Posterior cingulate gyrus (tissue), 11 donors: Measurements from ENCODE around the gene TPST2.

Experiments used
- DNase-seq, 10 donors: peaks; one replicate each; pipeline versions ENCODE4 v3.0.0 to v3.0.0-alpha.2; 2020 to 2021; ENCODE audit warnings: mixed read lengths in 3 of 10
- intact Hi-C: fragments of 100-400 bp; cut with DNase I; formaldehyde crosslinking; loops from one replicate; pipeline ENCODE4 v1.15.1; 2023

TPST2 gene

DNA sequence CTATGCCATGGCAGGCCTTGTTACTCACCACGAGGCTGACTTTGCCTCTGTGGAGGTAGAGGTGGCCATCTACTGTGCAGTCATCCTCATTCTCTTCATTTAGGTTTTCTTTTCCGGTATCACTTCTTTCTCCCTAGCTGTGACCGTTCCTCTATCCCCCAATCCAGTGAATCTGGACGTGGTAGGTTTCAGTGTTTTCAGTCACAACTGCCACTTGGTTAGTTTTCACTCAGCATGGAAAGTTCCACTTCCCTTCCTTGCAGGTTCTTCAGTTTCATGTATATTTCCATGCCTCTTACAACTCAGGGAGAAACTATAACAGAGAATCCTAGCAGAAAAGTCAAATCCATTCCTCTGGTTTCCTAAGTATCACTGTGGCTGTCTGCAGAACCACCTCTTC is 108.2 kb downstream of the TPST2 start:
- DNase-seq = no peak
- intact Hi-C loops = loop anchor here (2.0 kb wide), 1 partner anchor 31 kb away; the partner anchor contains the start of gene TFIP11

DNA sequence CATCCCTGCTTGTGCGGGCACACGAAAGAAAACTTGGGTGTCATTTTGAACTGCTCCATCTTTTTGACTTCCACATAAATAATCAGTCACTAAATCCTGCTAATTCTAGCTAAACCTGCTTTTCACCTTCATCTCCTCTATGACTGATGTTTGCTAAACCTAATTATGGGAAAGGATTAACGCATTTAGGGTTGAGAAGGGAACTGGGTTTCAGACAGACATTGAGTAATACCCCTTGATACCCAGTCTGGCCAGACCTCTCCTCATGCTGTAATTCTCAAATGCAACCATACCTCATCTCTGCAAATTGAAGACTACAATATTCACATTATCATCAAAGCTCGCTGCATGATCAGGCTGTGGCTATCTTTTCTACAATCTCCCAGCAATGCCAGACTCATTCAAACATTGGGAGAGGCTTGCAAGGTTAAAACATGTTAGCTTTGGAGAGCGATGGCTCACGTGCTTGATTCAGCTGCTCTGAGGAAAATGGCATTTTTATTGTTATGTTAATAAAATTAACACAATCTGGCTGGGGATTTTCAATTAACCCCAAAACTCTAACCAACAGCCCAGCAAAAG is 108.7 kb downstream of the TPST2 start:
- DNase-seq = no peak
- intact Hi-C loops = no loop called here

DNA sequence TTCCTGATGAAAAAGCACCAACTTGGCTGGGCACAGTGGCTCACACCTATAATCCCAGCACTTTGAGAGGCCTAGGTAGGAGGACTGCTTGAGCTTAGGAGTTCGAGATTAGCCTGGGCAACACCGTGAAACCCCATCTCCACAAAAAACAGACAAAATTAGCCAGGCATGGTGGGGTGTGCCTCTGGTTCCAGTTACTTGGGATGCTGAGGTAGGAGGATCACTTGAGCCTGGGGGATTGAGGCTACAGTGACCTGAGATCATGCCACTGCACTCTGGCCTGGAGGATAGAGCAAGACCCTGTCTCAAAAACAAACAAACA is 109.4 kb downstream of the TPST2 start:
- no peak for DNase-seq
- intact Hi-C loops = no loop called here

DNA sequence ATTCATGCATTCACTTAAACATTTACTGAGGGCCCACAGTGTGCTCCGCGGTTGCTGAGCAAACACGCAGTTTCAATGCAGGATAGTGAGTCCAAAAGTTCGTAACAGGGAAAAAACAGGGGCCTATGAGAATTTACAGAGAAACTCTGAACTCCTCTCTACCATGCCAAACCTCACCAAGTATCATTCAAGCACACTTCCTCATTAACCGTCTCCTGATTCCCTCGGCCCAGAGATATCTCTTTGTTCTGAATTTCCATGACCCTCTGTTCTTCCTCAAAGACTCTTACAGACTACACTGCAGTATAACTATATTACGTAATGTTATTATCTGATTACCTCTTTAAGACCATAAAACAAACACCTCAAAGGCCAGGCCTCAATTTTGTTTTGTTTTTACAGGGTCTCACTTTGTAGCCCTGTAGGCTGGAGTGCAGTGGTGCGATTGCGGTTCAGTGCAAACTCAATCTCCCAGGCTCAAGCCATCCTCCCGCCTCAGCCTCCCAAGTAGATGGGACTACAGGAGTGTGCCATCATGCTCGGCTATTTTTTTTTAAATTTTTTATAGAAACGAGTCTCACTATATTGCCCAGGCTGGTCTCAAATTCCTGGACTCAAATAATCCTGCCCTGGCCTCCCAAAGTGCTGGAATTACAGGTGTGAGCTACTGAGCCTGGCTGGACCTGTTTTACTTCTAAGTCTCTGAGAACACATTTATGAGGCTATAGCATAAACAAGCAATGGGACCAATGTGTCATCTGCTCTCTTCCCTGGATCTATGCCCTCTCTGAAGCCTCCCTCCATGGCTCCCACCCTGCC is 109.9 kb downstream of the TPST2 start:
- no peak for DNase-seq
- intact Hi-C loops = no loop called here

DNA sequence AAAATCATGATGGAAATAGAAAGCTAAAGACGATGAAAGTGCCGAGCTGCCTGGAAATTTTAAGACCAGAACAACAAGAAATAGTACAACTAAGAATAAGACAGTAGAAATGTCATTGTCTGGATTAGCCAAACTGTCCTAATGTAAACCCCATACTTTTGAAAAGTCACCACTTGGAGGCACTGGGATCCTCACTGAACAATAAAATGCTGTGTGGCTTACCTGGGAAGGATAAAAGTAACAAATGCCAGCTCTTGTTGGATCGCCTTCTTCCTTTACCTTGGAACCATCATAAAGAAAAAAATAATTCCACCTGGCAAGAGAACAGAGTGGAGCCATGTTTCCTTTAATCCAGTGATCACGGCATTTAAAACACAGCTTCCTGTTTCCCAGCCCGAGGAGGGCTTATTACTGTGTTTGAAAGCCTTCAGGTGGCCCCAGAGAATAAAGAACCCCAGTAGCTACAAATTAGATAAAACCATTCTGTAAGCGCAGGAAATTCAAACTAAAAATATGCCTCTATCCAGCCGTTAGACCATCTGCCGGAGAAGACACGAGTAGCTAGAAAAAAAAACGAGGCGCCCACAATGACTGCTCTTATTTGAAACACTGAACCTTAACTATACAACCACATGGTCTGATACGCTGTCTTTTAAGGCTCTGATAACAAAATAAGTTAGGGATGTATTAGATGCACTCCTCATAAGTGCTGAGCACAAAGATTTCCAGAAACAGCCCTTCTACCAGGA is 110.7 kb downstream of the TPST2 start:
- intact Hi-C loops = no loop called here
- DNase-seq = no peak

DNA sequence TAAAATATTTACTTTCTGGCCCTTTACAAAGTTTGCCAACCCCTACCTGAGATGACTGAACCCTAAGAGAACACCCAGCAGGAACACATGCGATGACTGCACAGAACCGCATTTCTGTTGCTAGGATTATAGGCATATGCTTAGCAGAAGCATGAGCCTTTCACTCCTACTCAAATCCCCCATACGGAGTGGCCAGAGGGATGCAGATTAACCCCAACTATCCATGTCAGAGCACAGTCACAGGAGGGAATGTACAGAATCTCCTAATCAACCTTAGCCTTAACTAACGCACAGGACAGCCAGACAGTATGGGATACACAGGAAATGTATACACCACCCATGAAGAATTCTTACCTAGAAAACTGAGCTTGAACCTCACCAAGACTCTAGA is 112.6 kb downstream of the TPST2 start:
- no peak for DNase-seq
- intact Hi-C loops = no loop called here

DNA sequence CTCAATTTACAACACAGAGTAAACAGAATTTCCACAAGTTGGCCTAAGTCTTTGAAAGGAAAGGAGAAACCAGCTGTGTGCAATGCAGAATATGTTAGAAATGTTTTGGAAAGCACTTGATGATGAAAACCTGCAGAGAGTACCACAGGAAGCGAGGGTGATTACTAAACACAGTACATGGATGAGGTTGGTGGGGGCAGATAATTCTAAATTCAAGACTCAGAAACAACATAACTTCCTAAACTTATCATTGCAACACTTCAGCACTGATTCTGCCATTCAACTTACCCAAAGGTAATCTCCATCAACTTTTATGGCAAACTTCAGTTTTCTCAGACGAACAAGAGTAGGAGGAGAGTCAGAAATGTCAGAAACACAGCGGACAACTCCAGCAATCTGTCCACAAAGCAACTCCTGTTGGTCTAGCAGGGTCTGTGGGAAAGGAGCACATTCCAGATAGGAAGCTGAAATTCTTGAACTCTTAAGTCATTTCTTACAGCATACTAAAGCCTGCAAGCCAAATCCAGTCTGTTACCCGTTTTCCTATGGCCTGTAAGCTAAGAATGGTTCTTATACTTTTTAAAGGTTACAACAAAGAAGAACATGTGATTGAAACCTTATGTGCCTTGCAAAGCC is 113.1 kb downstream of the TPST2 start:
- intact Hi-C loops = no loop called here

DNA sequence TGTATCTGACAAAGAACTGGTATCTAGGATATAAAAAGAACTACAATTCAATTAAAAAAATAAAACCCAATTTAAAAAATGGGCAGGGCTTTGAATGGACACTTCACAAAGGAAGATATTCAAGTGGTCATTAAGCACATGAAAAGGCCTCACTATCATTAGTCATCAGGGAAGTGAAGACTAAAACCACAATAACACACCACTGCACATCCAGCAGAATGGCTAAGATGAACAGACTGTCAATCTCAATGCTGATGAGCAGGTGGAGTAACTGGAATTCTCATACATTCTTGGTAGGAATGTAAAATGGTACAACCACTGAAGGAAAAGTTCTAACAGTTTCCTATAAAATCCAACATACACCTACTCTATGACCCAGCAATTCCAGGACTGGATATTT is 115.2 kb downstream of the TPST2 start:
- DNase-seq = peak in 1 of 10 donors; percentile 7
- intact Hi-C loops = no loop called here

More for the DNA sequence above, 113.1 kb downstream of the TPST2 start:
- DNase-seq = no peak
